ENCODE data around the gene MAP3K7. TPM values are rescaled to one million over a fixed set of nuclear protein-coding genes. Genes with fewer than 3 reads are reported as not detected.

Gene MAP3K7
- total RNA-seq, 3 donors from 2014 or later, result 16.1 to 21.0 (median 20.8) TPM

DNA sequence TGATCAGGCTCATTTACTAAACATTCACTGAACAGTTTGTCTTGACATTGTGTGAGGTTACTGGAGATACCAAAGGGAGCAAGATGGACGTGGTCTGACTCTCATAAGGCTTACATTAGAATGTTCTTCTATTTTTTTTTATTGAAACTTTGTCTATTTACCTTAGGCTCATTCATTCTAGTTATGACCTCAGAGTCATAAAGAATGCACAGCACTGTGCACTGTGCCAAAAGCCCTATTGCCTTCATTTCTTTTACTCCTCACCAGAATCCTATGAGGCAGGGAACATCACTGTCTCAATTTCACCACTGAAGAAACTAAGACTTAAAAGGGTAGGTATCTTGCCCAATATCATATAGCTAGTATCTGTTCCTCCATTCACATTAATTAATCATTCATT, 94.5 kb downstream of the MAP3K7 start:
- intact Hi-C loops (cut with DNase I, micrococcal nuclease), result no loop called here
- peak; percentile 51 for ATAC-seq
- H3K4me3 ChIP-seq, result no peak overlapping the region
- H3K36me3 ChIP-seq (ENCODE audit: low read depth), result no peaks in the 10 kb centered on the region
- no peaks in the 10 kb centered on the region for H3K4me1 ChIP-seq (ENCODE audit: low read depth)
- no peak for DNase-seq
- TF ChIP-seq, protein P1, sequence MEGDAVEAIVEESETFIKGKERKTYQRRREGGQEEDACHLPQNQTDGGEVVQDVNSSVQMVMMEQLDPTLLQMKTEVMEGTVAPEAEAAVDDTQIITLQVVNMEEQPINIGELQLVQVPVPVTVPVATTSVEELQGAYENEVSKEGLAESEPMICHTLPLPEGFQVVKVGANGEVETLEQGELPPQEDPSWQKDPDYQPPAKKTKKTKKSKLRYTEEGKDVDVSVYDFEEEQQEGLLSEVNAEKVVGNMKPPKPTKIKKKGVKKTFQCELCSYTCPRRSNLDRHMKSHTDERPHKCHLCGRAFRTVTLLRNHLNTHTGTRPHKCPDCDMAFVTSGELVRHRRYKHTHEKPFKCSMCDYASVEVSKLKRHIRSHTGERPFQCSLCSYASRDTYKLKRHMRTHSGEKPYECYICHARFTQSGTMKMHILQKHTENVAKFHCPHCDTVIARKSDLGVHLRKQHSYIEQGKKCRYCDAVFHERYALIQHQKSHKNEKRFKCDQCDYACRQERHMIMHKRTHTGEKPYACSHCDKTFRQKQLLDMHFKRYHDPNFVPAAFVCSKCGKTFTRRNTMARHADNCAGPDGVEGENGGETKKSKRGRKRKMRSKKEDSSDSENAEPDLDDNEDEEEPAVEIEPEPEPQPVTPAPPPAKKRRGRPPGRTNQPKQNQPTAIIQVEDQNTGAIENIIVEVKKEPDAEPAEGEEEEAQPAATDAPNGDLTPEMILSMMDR (IDR thresholded peaks at IDR 0.05), result no peak
- H3K9me3 ChIP-seq, result no peaks in the 10 kb centered on the region

DNA sequence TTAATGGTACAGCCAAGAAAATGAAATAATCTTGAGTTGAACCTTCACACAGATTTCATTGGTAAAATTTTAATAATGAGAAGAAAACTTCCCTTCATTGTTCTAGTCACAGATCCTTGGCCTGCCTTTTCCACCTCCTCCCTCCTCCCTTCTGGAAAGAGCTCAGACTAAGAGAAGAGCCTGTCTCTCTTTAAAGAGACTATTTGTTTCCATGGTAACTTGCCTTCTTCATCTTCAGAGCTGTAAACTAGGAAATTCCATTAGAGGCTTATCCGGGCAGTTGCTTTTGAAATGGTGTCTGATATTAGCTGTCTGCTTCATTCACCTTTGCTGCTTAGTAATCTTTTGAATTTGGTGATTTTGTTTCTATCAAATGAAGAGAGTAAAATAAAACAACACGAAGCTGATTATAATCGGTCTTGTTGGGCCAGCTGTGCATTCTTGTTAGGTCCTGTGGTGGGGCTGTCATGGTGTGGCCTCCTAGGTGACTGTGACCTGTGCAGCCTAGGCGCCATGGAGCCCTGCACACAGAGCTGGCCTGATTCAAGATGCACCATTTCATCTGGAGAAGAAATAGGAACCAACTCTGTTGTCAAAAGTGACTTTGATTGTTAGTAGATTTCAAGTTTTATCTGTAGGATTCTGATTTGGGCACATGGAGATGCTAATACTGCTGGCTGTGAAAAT, 96.7 kb downstream of the MAP3K7 start:
- DNase-seq, result no peak
- Histone ChIP-seq H3K4me1 (ENCODE audit: low read depth) (no peaks in the 10 kb centered on the region), H3K9me3 (no peaks in the 10 kb centered on the region), H3K4me3 (no peak overlapping the region), H3K36me3 (ENCODE audit: low read depth) (no peaks in the 10 kb centered on the region)
- TF ChIP-seq, protein P1 (IDR thresholded peaks at IDR 0.05), result no peak
- no peak for ATAC-seq
- intact Hi-C loops (cut with DNase I, micrococcal nuclease), result no loop called here

DNA sequence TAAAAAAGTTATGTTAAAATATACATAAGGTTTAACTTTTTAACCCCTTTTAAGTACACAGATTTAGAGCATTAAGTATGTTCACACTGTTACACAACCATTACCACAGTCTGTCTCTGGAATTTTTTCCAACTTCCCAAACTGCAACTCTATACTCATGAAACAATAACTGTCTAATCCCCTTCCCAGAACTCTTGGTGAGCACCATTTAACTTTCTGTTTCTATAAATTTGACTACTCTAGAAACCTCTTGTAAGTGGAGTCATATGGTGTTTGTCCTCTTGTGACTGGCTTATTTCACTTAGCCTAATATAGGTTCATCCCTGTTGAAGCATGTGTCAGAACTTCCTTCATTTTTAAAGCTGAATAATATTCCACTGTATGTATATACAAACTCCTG, 98.1 kb downstream of the MAP3K7 start:
- intact Hi-C loops (cut with DNase I, micrococcal nuclease), result no loop called here
- TF ChIP-seq, protein P1 (IDR thresholded peaks at IDR 0.05), result no peak
- Histone ChIP-seq H3K4me1 (ENCODE audit: low read depth) (no peaks in the 10 kb centered on the region), H3K4me3 (no peak overlapping the region), H3K9me3 (no peaks in the 10 kb centered on the region), H3K36me3 (ENCODE audit: low read depth) (no peaks in the 10 kb centered on the region)
- no peak for ATAC-seq
- no peak for DNase-seq

DNA sequence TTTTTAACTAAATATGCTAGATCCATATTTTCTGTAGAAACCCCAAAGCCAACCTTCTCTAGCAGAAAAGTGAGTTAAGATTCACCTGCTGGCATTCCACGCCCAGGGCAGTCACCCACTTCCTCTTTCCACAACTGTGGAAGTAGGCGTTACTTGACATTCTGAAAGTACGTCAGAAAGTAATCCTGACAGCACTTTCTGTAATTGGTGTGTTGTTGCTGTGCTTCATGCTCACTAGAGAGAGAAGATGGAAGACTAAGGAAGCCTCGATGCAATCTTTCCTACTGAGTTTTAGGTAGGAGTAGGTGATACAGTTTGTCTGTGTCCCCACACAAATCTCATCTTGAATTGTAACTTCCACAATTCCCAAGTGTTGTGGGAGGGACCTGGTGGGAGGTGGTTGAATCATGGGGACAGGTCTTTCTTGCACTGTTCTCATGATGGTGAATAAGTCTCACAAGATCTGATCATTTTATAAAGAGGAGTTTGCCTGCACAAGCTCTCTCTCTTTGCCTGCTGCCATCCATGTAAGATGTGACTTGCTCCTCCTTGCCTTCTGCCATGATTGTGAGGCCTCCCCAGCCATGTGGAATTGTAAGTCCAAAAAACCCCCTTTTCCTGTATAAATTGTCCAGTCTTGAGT, 101.1 kb downstream of the MAP3K7 start:
- TF ChIP-seq, protein P1 (IDR thresholded peaks at IDR 0.05), result no peak
- intact Hi-C loops (cut with DNase I, micrococcal nuclease), result no loop called here

DNA sequence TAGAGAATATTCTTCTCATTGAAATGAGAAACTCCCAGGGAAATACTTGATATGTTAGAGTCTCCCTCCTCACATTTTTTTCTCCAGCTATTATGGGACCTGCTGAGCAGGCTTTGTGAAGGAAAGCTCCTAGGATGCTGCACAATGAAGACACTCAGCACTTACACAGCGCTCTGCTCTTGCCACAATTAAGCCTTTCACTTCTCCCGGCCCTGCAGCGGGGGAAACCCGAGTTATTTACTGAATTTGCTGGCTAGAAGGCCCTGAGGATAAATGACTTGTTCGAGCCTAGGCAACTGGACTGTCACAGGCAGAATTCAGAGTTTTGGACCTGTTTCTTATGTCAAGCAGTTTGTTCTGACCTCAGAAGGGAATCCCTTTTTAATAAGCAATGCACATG, 102.0 kb downstream of the MAP3K7 start:
- no peak for DNase-seq
- Histone ChIP-seq H3K4me1 (ENCODE audit: low read depth) (no peaks in the 10 kb centered on the region), H3K9me3 (no peaks in the 10 kb centered on the region), H3K36me3 (ENCODE audit: low read depth) (no peaks in the 10 kb centered on the region), H3K4me3 (no peak overlapping the region)
- no peak for ATAC-seq
- intact Hi-C loops (cut with DNase I, micrococcal nuclease), result no loop called here
- TF ChIP-seq, protein P1 (IDR thresholded peaks at IDR 0.05), result no peak

More for the DNA sequence above, 101.1 kb downstream of the MAP3K7 start:
- Histone ChIP-seq H3K9me3 (no peaks in the 10 kb centered on the region), H3K4me3 (no peak overlapping the region), H3K4me1 (ENCODE audit: low read depth) (no peaks in the 10 kb centered on the region), H3K36me3 (ENCODE audit: low read depth) (no peaks in the 10 kb centered on the region)
- ATAC-seq (no peak), DNase-seq (no peak)
